OCI-LY7 (cell line): Measurements from ENCODE around the gene WDR86. TPM values are rescaled to one million over a fixed set of nuclear protein-coding genes. Genes with fewer than 3 reads are reported as not detected.

Experiments
- BruUV-seq: library from RNA; stranded (reverse); fragments of 400-500 nt; replicated peaks from 2 replicates; lab custom pipeline; 2021; lab: Mats Ljungman, UMichigan
- CTCF ChIA-PET: fragments of 300-600 bp; sonication (Branson Sonifier 250); formaldehyde crosslinking; loops from one replicate; lab custom pipeline; 2022; ENCODE audit warnings: antibody characterized with exemption; ENCODE audit not compliant: unreplicated experiment; lab: Charles Lee
- POLR2A ChIA-PET: fragments of 300-600 bp; sonication (Branson Sonifier 250); formaldehyde crosslinking; loops from one replicate; lab custom pipeline; 2022; ENCODE audit warnings: antibody characterized with exemption; lab: Charles Lee
- DNase-seq: peaks from one replicate; pipeline ENCODE4 v3.0.0-alpha.2; 2015; ENCODE audit warnings: low spot score
- H2AFZ ChIP-seq: fragments of 200-600 bp; sonication (generic), shearing (Covaris generic); 2 replicates; pipeline ENCODE4 v1.6.1; 2014; ENCODE audit warnings: mild to moderate bottlenecking, antibody characterized with exemption, low read length, moderate library complexity
- H3K27ac ChIP-seq: fragments of 200-600 bp; sonication (generic); 2 replicates; pipeline ENCODE4 v1.5.1; 2014; ENCODE audit warnings: mixed run types, low read depth, mild to moderate bottlenecking, moderate library complexity, low read length, inconsistent platforms; ENCODE audit not compliant: poor library complexity, severe bottlenecking
- H3K36me3 ChIP-seq: fragments of 200-600 bp; sonication (generic); 2 replicates; pipeline ENCODE4 v1.6.1; 2014; ENCODE audit warnings: mild to moderate bottlenecking, antibody characterized with exemption, low read length, moderate library complexity, mixed read lengths; ENCODE audit not compliant: insufficient read depth
- H3K4me1 ChIP-seq: fragments of 200-600 bp; sonication (generic); 2 replicates; pipeline ENCODE4 v1.5.1; 2014; ENCODE audit warnings: mild to moderate bottlenecking, low read length; ENCODE audit not compliant: insufficient read depth, poor library complexity, severe bottlenecking
- H3K4me2 ChIP-seq: fragments of 200-600 bp; sonication (generic); 2 replicates; pipeline ENCODE4 v1.6.1; 2014; ENCODE audit warnings: mild to moderate bottlenecking, low read length
- H3K4me3 ChIP-seq: fragments of 200-600 bp; sonication (generic); 2 replicates; pipeline ENCODE4 v1.5.1; 2014; ENCODE audit warnings: mild to moderate bottlenecking, low read depth, low read length; ENCODE audit not compliant: poor library complexity, severe bottlenecking
- H3K79me2 ChIP-seq: fragments of 200-600 bp; sonication (generic); 2 replicates; pipeline ENCODE4 v1.6.1; 2016; ENCODE audit warnings: low read depth, mild to moderate bottlenecking, low read length, moderate library complexity, mixed read lengths; ENCODE audit not compliant: insufficient read depth
- H3K9me2 ChIP-seq: fragments of 200-600 bp; sonication (generic); 2 replicates; pipeline ENCODE4 v1.6.1; 2016; ENCODE audit warnings: mild to moderate bottlenecking, low read length, mixed read lengths; ENCODE audit not compliant: insufficient read depth
- H3K9me3 ChIP-seq: fragments of 200-600 bp; sonication (generic); 2 replicates; pipeline ENCODE4 v1.6.1; 2014; ENCODE audit warnings: mild to moderate bottlenecking, mixed run types, low read length, mixed read lengths
- H4K20me1 ChIP-seq: fragments of 200-600 bp; sonication (generic); 2 replicates; pipeline ENCODE4 v1.6.1; 2014; ENCODE audit warnings: mild to moderate bottlenecking, antibody characterized with exemption, low read length, moderate library complexity, mixed read lengths; ENCODE audit not compliant: insufficient read depth
- EZH2phosphoT487 ChIP-seq: fragments of 200-600 bp; sonication (generic); IDR thresholded peaks from 2 replicates; pipeline ENCODE4 v1.6.1; 2018; ENCODE audit warnings: low read depth, borderline replicate concordance, mild to moderate bottlenecking, mixed run types, antibody characterized with exemption, low read length, moderate library complexity, mixed read lengths
- intact Hi-C: fragments of 100-400 bp; cut with micrococcal nuclease; formaldehyde crosslinking; loops from one replicate; pipeline ENCODE4 v1.10.0; 2022; ENCODE audit not compliant: unreplicated experiment
- total RNA-seq, 2 experiments: library from RNA; depleted of rRNA in 1 of 2; stranded (reverse); fragments of >200 nt in 1 of 2; shearing (Covaris generic) in 1 of 2; gene quantifications; 2 replicates each; pipeline ENCODE4 v1.2.3, GENCODE V29; 2014 to 2022
- TF ChIP-seq, protein P1 (sequence below): fragments of 200-600 bp; sonication (generic); conservative IDR thresholded peaks from 2 replicates; pipeline ENCODE4 v1.5.1; 2014; ENCODE audit warnings: mild to moderate bottlenecking, antibody characterized with exemption, low read length, moderate library complexity, mixed read lengths

The WDR86 gene
- total RNA-seq, 2 experiments from 2014 or later, result 0.44 to 0.51 TPM

DNA sequence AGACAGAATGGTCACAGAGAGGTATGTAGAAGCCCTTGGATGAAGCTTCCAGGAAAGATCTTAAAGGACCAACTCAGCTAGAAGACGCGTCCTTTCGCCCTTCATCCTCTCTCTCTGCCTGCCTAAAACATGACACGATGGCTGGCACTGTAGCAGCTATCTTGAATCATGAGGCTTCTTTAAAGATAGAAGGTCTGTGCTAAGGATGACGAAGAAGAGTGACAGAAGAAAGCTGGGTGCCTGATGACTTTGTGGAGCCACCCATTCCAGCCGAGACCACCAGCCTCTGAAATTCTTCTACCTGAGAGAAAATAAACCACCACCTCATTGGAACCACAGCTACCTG is 25.5 kb downstream of the WDR86 start:
- ChIA-PET POLR2A (interaction anchor here (0.6 kb wide), 1 partner anchor 93 kb away, joined by 3 read pairs; no protein-coding TSS in a partner anchor), CTCF (no interaction called here)
- Histone ChIP-seq H3K36me3 (no peaks in the 10 kb centered on the region), H2AFZ (no peak overlapping the region), H3K4me2 (no peak overlapping the region), H3K4me1 (peaks cover 17% of the 10 kb centered on the region), H3K4me3 (no peak overlapping the region), H4K20me1 (no peaks in the 10 kb centered on the region), H3K79me2 (no peaks in the 10 kb centered on the region), H3K27ac (no peak overlapping the region), H3K9me2 (no peaks in the 10 kb centered on the region), H3K9me3 (no peaks in the 10 kb centered on the region)
- no TSS peak for BruUV-seq
- no peak for TF ChIP-seq EZH2phosphoT487
- TF ChIP-seq, protein P1, sequence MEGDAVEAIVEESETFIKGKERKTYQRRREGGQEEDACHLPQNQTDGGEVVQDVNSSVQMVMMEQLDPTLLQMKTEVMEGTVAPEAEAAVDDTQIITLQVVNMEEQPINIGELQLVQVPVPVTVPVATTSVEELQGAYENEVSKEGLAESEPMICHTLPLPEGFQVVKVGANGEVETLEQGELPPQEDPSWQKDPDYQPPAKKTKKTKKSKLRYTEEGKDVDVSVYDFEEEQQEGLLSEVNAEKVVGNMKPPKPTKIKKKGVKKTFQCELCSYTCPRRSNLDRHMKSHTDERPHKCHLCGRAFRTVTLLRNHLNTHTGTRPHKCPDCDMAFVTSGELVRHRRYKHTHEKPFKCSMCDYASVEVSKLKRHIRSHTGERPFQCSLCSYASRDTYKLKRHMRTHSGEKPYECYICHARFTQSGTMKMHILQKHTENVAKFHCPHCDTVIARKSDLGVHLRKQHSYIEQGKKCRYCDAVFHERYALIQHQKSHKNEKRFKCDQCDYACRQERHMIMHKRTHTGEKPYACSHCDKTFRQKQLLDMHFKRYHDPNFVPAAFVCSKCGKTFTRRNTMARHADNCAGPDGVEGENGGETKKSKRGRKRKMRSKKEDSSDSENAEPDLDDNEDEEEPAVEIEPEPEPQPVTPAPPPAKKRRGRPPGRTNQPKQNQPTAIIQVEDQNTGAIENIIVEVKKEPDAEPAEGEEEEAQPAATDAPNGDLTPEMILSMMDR, result no peak
- intact Hi-C loops, result no loop called here
- DNase-seq, result no peak

DNA sequence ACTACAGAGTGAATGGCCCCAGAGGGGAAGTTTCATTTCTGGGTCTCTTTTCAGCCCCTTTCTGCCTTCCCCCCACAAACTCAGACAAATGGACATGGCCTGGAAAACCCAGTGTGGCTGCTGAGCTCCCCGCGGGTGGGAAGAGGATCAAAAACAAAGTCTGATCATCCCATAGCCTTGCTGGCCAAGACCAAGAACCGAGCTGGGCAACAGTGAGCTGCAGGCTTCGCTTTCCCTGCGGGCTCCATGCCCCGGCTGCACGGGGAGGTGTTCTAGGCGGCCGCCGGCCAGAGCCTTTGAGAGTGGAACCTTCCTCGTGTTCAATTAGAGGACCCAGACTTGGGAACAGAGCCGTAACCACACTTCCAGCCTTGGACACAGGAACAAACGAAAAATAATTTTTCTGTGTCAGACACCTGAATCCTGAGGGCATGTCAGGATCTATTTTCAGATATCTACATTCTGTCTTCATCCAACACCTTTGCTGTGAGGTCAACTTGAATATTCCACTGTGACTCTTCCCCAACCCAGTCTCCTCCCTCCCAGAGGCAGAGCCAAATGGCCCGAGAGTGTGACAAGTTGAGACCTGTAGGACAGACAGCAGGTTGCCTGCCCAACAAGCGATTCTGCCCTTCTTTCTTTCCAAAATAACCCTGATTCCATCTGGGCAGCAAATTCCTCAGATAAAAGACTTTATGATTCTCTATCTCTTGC is 26.0 kb downstream of the WDR86 start:
- Histone ChIP-seq H4K20me1 (no peaks in the 10 kb centered on the region), H3K4me2 (no peak overlapping the region), H2AFZ (no peak overlapping the region), H3K9me2 (no peaks in the 10 kb centered on the region), H3K79me2 (no peaks in the 10 kb centered on the region), H3K27ac (no peak overlapping the region), H3K4me3 (no peak overlapping the region), H3K9me3 (no peaks in the 10 kb centered on the region), H3K36me3 (no peaks in the 10 kb centered on the region), H3K4me1 (peaks cover 17% of the 10 kb centered on the region)
- TF ChIP-seq, protein P1, result no peak
- TF ChIP-seq EZH2phosphoT487, result no peak
- CTCF ChIA-PET, result interaction anchor here (0.6 kb wide), 1 partner anchor 10 kb away, joined by 3 read pairs; no protein-coding TSS in a partner anchor
- BruUV-seq, result no TSS peak
- POLR2A ChIA-PET, result interaction anchor here (0.6 kb wide), 1 partner anchor 344 kb away, joined by 3 read pairs; no protein-coding TSS in a partner anchor
- no peak for DNase-seq
- intact Hi-C loops, result no loop called here
